HG02852 (cell line): Measurements from ENCODE around the gene PPOX.
A peak's percentile ranks its signal among the peaks of the same experiment; 100 is the strongest.

Source experiments
- ATAC-seq: cut with Tn5 transposase; IDR thresholded peaks from one replicate; pipeline ENCODE4 v1.9.1; 2021; ENCODE audit warnings: mild to moderate bottlenecking, moderate library complexity; ENCODE audit not compliant: unreplicated experiment

PPOX gene

GRCh38 chr1:161196521-161197451 lies 30.6 kb downstream of the PPOX start:
- ATAC-seq = no peak

- ATAC-seq = no peak
Observed at GRCh38 chr1:161197560-161198193, 31.5 kb downstream of the PPOX start.

GRCh38 chr1:161198194-161198896 lies 32.1 kb downstream of the PPOX start:
- no peak for ATAC-seq

- no peak for ATAC-seq
Observed at GRCh38 chr1:161198897-161199431, 32.7 kb downstream of the PPOX start, which contains the start of gene ADAMTS4. TSS of gene ADAMTS4 (minus strand) at chr1:161199054. CDS start at chr1:161198627, 427 bp downstream.

GRCh38 chr1:161199506-161200139 lies 33.4 kb downstream of the PPOX start:
- ATAC-seq = no peak

- no peak for ATAC-seq
Observed at GRCh38 chr1:161200421-161200991, 34.3 kb downstream of the PPOX start.

GRCh38 chr1:161200992-161201835 lies 35.0 kb downstream of the PPOX start:
- ATAC-seq = no peak

GRCh38 chr1:161201836-161202712 lies 35.8 kb downstream of the PPOX start, which contains the start of gene NDUFS2:
TSS of gene NDUFS2 (plus strand) at chr1:161202367. CDS start at chr1:161202386, 19 bp downstream.
- ATAC-seq = peak; percentile 96

- ATAC-seq = no peak
Observed at GRCh38 chr1:161206411-161207140, 40.4 kb downstream of the PPOX start.

- ATAC-seq = no peak
Observed at GRCh38 chr1:161207173-161207572, 40.9 kb downstream of the PPOX start.

GRCh38 chr1:161209790-161210409 lies 43.7 kb downstream of the PPOX start:
- no peak for ATAC-seq

GRCh38 chr1:161214369-161214768 lies 48.1 kb downstream of the PPOX start:
- ATAC-seq = no peak

GRCh38 chr1:161215076-161215475 lies 48.9 kb downstream of the PPOX start, which contains the start of gene FCER1G:
TSS of gene FCER1G (plus strand) at chr1:161215295. CDS start at chr1:161215322, 27 bp downstream.
- ATAC-seq = no peak

GRCh38 chr1:161216945-161217712 lies 50.9 kb downstream of the PPOX start:
- ATAC-seq = peak; percentile 90

GRCh38 chr1:161217831-161218230 lies 51.6 kb downstream of the PPOX start:
- no peak for ATAC-seq
